Posterior vena cava (tissue), 2 donors: Measurements from ENCODE around the gene MYO1A. TPM values are rescaled to one million over a fixed set of nuclear protein-coding genes. Genes with fewer than 3 reads are reported as not detected.
A peak's percentile ranks its signal among the peaks of the same experiment; 100 is the strongest.

Experiments
- DNase-seq: peaks from one replicate; pipeline ENCODE4 v3.0.0-alpha.2; 2020; ENCODE audit warnings: low spot score
- intact Hi-C, 2 donors: fragments of 100-400 bp; cut with DNase I; formaldehyde crosslinking; loops; one replicate each; pipeline versions ENCODE4 v1.14.1 to v1.14.2; 2022 to 2023
- long read RNA-seq, 2 donors: library from polyadenylated mRNA; unstranded; transcript quantifications; one replicate each; pipeline ENCODE4 v2.0.0, GENCODE V29; 2020 to 2021
- total RNA-seq, 2 donors: library from RNA; stranded (reverse); fragmentation: NEBNext Ultra II Directional; extraction: Animal tissue kit (Norgen Biotek cat#: 25700); gene quantifications; one replicate each; pipeline ENCODE4 v1.2.1, GENCODE V29; 2021
- donor health status: DM: yes; HTN: yes; CAD: no.
- donor health status: DM: yes; HTN: yes; CAD: no.

MYO1A gene
- total RNA-seq: 1 to 10 TPM in 1 of 2 donors, under 1 TPM in 1; 0.28 to 1.0 TPM
- long read RNA-seq, donor 1: 0 reads
- long read RNA-seq, donor 2: 0 reads

GRCh38 chr12:57049890-57050289, at the start of gene MYO1A:
MYO1A (minus strand) TSS chr12:57050129; CDS start chr12:57048323, 1,806 bp downstream.
- no peak for DNase-seq
- intact Hi-C loops: no loop called here

DNA sequence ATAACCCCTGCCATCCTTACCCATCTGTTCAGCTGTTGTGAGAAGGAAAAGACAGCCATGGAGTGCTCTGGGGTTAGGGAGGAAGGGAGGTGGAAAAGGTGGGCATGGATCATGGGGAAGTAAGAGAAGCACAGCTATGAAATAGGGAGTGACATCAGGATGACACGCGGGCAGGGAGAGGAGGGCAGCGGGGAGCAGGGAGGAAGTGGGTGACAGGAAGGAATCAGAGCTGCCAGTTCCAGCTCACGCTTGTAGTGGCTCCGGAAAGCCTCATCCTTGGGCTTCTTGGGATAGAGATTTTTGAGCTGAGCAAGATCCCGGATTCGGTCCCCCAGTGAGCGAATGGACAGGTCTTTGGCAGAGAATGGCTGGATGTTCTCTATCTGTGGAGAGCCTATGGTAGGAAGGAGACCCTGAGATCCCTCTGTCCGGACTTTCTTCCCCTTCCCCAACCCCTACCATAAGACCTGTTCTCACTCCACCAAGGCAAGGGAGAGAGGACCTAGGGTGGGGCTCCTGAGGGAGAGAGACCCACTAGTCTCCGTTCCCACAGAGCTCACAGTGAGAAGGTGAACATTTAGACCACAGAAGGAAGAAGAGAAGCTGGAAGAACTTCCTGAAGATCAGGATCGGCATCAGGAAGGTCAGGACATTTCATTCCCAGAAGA, 49.3 kb upstream of the MYO1A start:
- intact Hi-C loops: no loop called here
- peak; percentile 29 for DNase-seq

- peak; percentile 48 for DNase-seq
- intact Hi-C loops: no loop called here
These were observed 48.6 kb upstream of the MYO1A start for GRCh38 chr12:57098546-57098945.

DNA sequence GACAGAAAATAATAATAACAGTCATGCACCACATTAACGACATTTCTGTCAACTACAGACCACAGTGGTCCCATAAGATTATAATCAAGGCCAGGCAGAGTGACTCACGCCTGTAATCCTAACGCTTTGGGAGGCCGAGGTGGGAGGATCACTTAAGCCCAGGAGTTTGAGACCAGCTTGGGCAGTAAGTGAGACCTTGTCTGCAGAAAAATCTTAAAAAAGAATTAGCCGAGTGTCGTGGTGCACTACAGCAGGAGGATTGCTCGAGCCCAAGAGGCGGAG, 47.6 kb upstream of the MYO1A start:
- intact Hi-C loops: no loop called here
- peak; percentile 35 for DNase-seq

DNA sequence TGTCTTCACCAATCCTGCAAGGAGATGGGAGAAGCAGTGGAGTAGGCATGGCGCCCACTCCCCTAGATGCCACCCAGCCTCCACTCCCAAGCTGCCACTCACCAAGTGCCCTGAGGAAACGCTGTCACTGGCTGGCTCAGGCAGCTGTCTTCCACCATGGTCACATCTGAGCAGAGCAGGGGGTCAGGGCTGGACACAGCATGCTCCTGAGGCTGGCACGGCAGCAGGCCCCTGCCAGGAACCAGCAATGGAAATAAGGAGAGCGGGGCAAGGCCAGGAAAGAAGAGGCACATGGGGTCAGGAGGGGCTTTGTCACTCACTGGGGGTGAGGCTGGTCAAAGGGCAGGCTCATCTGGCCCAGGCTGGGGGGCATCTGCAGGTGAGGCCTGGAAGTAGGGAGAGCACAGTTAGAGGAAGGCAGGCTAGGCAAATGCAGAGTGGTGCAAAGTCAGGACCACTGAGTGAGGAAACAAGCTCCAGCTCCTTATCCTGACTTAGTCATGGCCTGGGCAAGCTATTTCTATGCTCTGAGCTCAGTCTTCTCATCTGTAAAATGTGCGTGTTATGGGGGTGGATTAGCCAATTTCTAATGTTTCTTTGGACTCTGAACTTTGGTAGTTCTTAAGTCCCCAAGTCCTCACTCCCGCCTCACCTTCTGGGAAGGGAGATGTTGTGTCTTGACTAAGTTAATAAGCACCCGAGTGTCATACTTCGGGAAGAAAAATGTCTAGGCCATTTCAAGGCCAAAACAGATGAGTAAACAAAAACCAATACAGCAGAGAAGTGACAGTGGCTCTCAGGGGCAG, 47.0 kb upstream of the MYO1A start:
- intact Hi-C loops: no loop called here
- DNase-seq: peak; percentile 62

- intact Hi-C loops: no loop called here
- peak; percentile 66 for DNase-seq
These were observed 46.2 kb upstream of the MYO1A start for GRCh38 chr12:57096099-57096572.

DNA sequence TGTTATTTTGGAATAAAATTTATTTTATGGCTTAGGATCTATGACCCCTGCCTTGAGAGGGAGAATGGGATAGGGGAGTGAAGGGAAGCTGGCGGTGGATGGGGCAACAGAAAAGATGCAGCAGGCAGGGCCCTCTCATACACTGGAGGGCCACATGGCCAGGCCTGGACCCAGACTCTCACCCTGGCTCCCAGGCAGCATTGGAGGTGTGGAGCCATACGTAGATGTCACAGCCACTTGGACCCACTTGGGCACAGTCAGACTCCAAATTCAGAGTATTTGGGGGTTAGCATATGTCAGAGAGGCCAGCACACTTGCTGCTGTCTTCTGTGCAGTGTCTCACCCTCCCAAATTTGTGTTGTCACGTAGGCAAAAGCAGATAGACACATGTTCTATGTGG, 45.5 kb upstream of the MYO1A start:
- intact Hi-C loops: no loop called here
- DNase-seq: peak; percentile 11

- intact Hi-C loops: no loop called here
- DNase-seq: peak; percentile 79
These were observed 44.6 kb upstream of the MYO1A start for GRCh38 chr12:57094208-57095160.

GRCh38 chr12:57093415-57094207, 43.7 kb upstream of the MYO1A start:
- DNase-seq: peak; percentile 92
- intact Hi-C loops: no loop called here

- intact Hi-C loops: no loop called here
- peak; percentile 63 for DNase-seq
These were observed 43.0 kb upstream of the MYO1A start for GRCh38 chr12:57092876-57093414.

DNA sequence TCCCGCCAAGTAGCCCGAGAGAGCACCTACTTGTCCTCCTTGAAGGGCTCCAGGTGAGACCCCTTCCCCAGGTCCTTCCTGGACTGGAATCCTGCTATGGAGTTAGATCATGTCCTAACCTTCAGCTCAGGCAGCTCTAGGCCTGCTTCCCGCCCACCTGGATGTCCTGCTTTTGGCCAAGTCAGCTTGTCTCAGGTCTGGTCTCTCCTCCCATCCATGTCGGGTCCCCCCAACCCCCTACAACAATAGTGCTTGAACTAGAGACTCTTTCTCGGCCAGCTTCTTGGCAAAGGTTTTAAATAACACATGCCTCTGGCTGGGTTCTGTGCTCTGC, 42.6 kb upstream of the MYO1A start:
- DNase-seq: peak; percentile 55
- intact Hi-C loops: no loop called here

- intact Hi-C loops: no loop called here
- peak; percentile 76 for DNase-seq
These were observed 42.0 kb upstream of the MYO1A start for GRCh38 chr12:57091638-57092528.

DNA sequence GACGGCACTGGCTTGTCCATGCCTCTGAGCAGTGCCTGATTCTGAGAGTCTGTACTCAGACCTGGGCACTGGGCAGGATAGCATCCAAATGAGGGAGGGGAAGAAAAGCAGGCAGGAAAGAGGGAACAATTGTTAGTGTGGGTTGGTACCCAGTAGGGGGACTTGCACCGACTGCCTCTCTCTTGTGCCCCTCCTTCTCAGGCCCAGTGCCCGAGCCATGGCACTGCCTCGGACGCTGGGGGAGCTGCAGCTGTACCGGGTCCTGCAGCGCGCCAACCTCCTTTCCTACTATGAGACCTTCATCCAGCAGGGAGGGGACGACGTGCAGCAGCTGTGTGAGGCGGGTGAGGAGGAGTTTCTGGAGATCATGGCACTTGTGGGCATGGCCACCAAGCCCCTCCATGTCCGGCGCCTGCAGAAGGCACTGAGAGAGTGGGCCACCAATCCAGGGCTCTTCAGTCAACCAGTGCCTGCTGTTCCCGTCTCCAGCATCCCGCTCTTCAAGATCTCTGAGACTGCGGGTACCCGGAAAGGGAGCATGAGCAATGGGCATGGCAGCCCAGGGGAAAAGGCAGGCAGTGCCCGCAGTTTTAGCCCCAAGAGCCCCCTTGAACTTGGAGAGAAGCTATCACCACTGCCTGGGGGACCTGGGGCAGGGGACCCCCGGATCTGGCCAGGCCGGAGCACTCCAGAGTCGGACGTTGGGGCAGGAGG, 41.2 kb upstream of the MYO1A start:
- intact Hi-C loops: no loop called here
- DNase-seq: peak; percentile 71

DNA sequence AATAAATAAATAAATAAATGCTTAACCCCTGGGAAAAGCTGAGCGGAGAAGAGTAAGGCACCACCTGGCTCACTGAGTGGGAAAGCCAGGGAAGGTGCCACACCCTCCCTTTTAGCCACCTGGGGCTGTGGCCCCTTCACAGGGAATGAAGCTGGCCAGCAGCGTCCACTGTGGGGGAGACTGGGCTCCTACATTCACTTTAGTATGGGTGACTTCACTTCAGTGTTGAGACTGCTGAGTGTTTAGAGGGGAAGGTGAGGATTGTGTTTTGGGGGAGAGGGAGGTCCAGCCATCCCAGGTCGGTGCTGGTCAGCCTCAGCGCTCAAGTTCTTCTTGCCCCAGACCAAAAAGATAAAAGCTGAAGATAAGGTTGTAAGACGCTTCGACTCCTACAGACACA, 40.6 kb upstream of the MYO1A start:
- intact Hi-C loops: no loop called here
- DNase-seq: no peak

DNA sequence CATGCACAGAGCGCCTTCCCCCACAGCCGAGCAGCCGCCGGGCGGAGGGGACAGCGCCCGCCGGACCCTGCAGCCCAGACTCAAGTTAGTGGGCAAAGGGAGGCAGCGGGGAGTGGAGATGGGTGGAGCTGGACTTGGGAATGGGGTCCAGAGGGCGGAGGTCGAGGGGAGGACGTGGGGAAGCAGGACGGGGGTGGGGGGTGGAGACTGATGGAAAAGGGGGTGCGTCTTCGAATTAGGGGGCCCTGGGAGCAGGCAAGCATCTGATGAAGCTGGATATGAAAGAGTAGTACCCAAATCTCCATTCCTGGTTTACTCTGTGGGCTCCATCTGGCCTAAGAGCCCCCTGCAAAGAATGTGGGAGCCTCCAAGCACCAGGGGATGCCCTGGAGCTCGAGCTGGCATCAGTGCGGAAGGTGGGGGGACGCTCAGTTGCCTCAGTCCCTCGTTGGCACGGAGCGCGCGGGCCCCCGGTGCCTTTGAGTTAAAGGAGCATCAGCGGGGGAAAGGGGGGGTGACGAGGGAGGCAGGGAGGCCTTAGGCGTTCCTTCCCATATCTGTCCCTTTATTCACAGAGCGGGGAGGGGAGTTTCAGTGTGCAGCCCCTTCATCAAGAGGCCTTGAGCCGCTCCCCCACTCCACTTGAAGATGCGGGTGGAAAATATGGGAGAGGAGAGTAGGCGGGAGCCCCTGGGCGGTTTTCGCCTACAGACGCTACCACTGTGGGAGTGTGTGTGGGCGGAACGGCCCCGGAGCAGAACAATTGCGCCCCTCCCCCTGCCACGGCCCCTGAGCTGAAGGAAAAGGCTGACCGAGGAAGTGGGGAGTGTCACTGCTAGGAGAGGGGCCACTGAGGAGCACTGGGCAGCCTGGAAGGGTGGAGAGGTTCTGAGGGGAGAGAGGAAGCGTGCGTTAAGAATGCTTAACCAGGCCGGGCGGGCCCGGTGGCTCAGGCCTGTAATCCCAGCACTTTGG, 39.6 kb upstream of the MYO1A start:
- peak; percentile 92 for DNase-seq
- intact Hi-C loops: no loop called here
